ENCODE results near the gene COX7A2L.
"Not testable (repeated sequence)": the region's sequence is repeated elsewhere in the genome, so short reads cannot be mapped to it uniquely, and the experiment has no call there.

Gene COX7A2L

GRCh38 chr2:42360890-42361727, at the start of gene COX7A2L:
TSS of gene COX7A2L (minus strand) at chr2:42361217. CDS start at chr2:42361161, 56 bp downstream.
- peak within 1 kb of the TSS; percentile 85 for H3K4me3 ChIP-seq (ENCODE audit: low read depth, low read length)
- TF ChIP-seq CTCF (IDR thresholded peaks at IDR 0.05; ENCODE audit: low read depth, low read length, missing control alignments): peak; percentile 36
- peak; percentile 95 for DNase-seq (ENCODE audit: low read depth)
- in situ Hi-C loops (cut with HindIII; ENCODE audit: low sequenced_read_pairs): no loop called here

- H3K4me3 ChIP-seq (ENCODE audit: low read depth, low read length): no peak overlapping the region
- no peak for DNase-seq (ENCODE audit: low read depth)
- in situ Hi-C loops (cut with HindIII; ENCODE audit: low sequenced_read_pairs): no loop called here
- TF ChIP-seq CTCF (IDR thresholded peaks at IDR 0.05; ENCODE audit: low read depth, low read length, missing control alignments): no peak
These were observed 47.0 kb upstream of the COX7A2L start for GRCh38 chr2:42408009-42408408.

GRCh38 chr2:42407476-42407875, 46.5 kb upstream of the COX7A2L start:
- in situ Hi-C loops (cut with HindIII; ENCODE audit: low sequenced_read_pairs): no loop called here
- TF ChIP-seq CTCF (IDR thresholded peaks at IDR 0.05; ENCODE audit: low read depth, low read length, missing control alignments): no peak
- H3K4me3 ChIP-seq (ENCODE audit: low read depth, low read length): no peak overlapping the region

GRCh38 chr2:42404676-42405075, 43.7 kb upstream of the COX7A2L start:
- H3K4me3 ChIP-seq (ENCODE audit: low read depth, low read length): no peak overlapping the region
- no peak for DNase-seq (ENCODE audit: low read depth)
- TF ChIP-seq CTCF (IDR thresholded peaks at IDR 0.05; ENCODE audit: low read depth, low read length, missing control alignments): no peak
- in situ Hi-C loops (cut with HindIII; ENCODE audit: low sequenced_read_pairs): no loop called here

More at GRCh38 chr2:42407476-42407875, 46.5 kb upstream of the COX7A2L start:
- no peak for DNase-seq (ENCODE audit: low read depth)

GRCh38 chr2:42401773-42402172, 40.8 kb upstream of the COX7A2L start:
- in situ Hi-C loops (cut with HindIII; ENCODE audit: low sequenced_read_pairs): no loop called here
- TF ChIP-seq CTCF (IDR thresholded peaks at IDR 0.05; ENCODE audit: low read depth, low read length, missing control alignments): no peak
- no peak for DNase-seq (ENCODE audit: low read depth)
- H3K4me3 ChIP-seq (ENCODE audit: low read depth, low read length): no peak overlapping the region

- H3K4me3 ChIP-seq (ENCODE audit: low read depth, low read length); DNase-seq (ENCODE audit: low read depth); in situ Hi-C loops (cut with HindIII; ENCODE audit: low sequenced_read_pairs): not testable (repeated sequence)
These were observed 37.0 kb upstream of the COX7A2L start for GRCh38 chr2:42398052-42398451.

- DNase-seq (ENCODE audit: low read depth); H3K4me3 ChIP-seq (ENCODE audit: low read depth, low read length); in situ Hi-C loops (cut with HindIII; ENCODE audit: low sequenced_read_pairs): not testable (repeated sequence)
These were observed 32.3 kb upstream of the COX7A2L start for GRCh38 chr2:42393320-42393719.

Measured in astrocyte of the cerebellum (primary cell).